Subcutaneous adipose tissue (tissue), 4 donors: ENCODE data around the gene PTCHD1. TPM values are rescaled to one million over a fixed set of nuclear protein-coding genes. Genes with fewer than 3 reads are reported as not detected.

Source experiments
- CTCF ChIP-seq: fragments of 450-650 bp; IDR thresholded peaks from one replicate; pipeline ENCODE4 v1.5.1; 2016; ENCODE audit warnings: low read depth, mild to moderate bottlenecking, control low read depth, antibody characterized with exemption, moderate library complexity
- total RNA-seq, 4 donors: library from RNA; depleted of rRNA; stranded (reverse); fragments of >200 nt; gene quantifications; one replicate each; pipeline ENCODE4 v1.1.0, GENCODE V29; 2016

Gene PTCHD1
- total RNA-seq, 4 donors from 2014 or later: under 0.01 to 0.51 (median 0.19) TPM

GRCh38 chrX:23398570-23398969 lies 63.9 kb downstream of the PTCHD1 start:
- no peak for TF ChIP-seq CTCF

- TF ChIP-seq CTCF: no peak
These were observed 69.2 kb downstream of the PTCHD1 start for GRCh38 chrX:23403849-23404248.

GRCh38 chrX:23422912-23423311 lies 88.3 kb downstream of the PTCHD1 start:
- TF ChIP-seq CTCF: no peak

GRCh38 chrX:23434356-23434884 lies 99.8 kb downstream of the PTCHD1 start:
- TF ChIP-seq CTCF: no peak

GRCh38 chrX:23435108-23435507 lies 100.5 kb downstream of the PTCHD1 start:
- TF ChIP-seq CTCF: no peak

GRCh38 chrX:23435575-23435974 lies 100.9 kb downstream of the PTCHD1 start:
- TF ChIP-seq CTCF: no peak

- TF ChIP-seq CTCF: no peak
These were observed 102.2 kb downstream of the PTCHD1 start for GRCh38 chrX:23436875-23437274.
